Chondrocyte (in vitro differentiated cells): ENCODE measurements around the gene MLXIP. TPM values are rescaled to one million over a fixed set of nuclear protein-coding genes. Genes with fewer than 3 reads are reported as not detected.

Experiments
- DNase-seq: peaks from one replicate; pipeline ENCODE4 v3.0.0; 2021; ENCODE audit warnings: mixed read lengths, low spot score
- H3K27ac Mint-ChIP-seq: one replicate; pipeline ENCODE4 v1.8.0; 2021; ENCODE audit warnings: mild to moderate bottlenecking, moderate library complexity, mixed read lengths; ENCODE audit not compliant: unreplicated experiment
- H3K27me3 Mint-ChIP-seq: 2 replicates; pipeline ENCODE4 v1.8.0; 2021; ENCODE audit warnings: low read depth, mixed read lengths
- H3K36me3 Mint-ChIP-seq: 2 replicates; pipeline ENCODE4 v1.8.0; 2021; ENCODE audit warnings: low read depth, mixed read lengths
- H3K4me1 Mint-ChIP-seq: 2 replicates; pipeline ENCODE4 v1.8.0; 2021; ENCODE audit warnings: low read depth, mild to moderate bottlenecking, mixed read lengths
- H3K4me3 Mint-ChIP-seq: one replicate; pipeline ENCODE4 v1.8.0; 2021; ENCODE audit warnings: mild to moderate bottlenecking, moderate library complexity, mixed read lengths; ENCODE audit not compliant: unreplicated experiment
- H3K9me3 Mint-ChIP-seq: 2 replicates; pipeline ENCODE4 v1.8.0; 2021; ENCODE audit warnings: low read depth, mixed read lengths
- total RNA-seq: library from RNA; stranded (reverse); gene quantifications from 3 replicates; pipeline ENCODE4 v1.2.1, GENCODE V29; 2021
- TF ChIP-seq, protein P1 (sequence below): fragments of 200-600 bp; sonication (generic); IDR thresholded peaks from 2 replicates; pipeline ENCODE4 v1.5.0; 2021; ENCODE audit warnings: antibody characterized with exemption, mild to moderate bottlenecking, moderate library complexity

The MLXIP gene
- total RNA-seq, 1 donor from 2014 or later = 61.7 TPM

- H3K4me1 Mint-ChIP-seq = peaks cover 52% of the 10 kb centered on the region
- peak overlapping the region; percentile 91 for H3K27ac Mint-ChIP-seq
- no peaks in the 10 kb centered on the region for H3K9me3 Mint-ChIP-seq
- H3K27me3 Mint-ChIP-seq = no peaks in the 10 kb centered on the region
- no peak for DNase-seq
- H3K36me3 Mint-ChIP-seq = peaks cover 11% of the 10 kb centered on the region
- TF ChIP-seq, protein P1, sequence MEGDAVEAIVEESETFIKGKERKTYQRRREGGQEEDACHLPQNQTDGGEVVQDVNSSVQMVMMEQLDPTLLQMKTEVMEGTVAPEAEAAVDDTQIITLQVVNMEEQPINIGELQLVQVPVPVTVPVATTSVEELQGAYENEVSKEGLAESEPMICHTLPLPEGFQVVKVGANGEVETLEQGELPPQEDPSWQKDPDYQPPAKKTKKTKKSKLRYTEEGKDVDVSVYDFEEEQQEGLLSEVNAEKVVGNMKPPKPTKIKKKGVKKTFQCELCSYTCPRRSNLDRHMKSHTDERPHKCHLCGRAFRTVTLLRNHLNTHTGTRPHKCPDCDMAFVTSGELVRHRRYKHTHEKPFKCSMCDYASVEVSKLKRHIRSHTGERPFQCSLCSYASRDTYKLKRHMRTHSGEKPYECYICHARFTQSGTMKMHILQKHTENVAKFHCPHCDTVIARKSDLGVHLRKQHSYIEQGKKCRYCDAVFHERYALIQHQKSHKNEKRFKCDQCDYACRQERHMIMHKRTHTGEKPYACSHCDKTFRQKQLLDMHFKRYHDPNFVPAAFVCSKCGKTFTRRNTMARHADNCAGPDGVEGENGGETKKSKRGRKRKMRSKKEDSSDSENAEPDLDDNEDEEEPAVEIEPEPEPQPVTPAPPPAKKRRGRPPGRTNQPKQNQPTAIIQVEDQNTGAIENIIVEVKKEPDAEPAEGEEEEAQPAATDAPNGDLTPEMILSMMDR = no peak
- H3K4me3 Mint-ChIP-seq = peak overlapping the region; percentile 79
These were observed 2.6 kb downstream of the MLXIP start for GRCh38 chr12:122081083-122081696.

DNA sequence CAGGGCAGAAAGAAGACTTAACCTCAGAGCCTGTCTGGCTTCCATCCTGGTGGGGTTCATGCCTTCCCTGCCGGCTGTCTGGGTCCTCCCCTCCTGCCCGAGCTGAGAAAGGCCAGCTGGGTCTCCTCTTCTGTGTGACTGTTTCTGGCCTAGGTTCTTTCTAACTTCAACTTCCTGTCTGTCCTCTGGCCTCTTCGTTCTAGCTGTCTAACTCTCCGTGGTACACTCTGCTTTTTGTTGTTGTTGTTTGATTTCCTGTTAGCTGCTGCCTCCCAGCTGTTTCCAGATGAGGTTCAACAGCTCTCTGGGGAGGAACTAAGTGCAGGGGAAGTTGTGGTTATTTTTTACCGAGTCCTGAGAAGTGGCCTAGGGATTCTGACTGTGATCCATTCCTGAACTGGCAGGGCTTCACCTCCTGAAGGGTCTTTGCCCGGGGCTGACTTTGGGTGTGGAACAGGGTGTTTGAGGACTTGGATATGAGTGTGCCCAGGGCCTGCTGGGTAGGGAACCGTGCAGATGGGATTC, 3.2 kb downstream of the MLXIP start:
- TF ChIP-seq, protein P1 = peak; percentile 32
- H3K4me3 Mint-ChIP-seq = peak overlapping the region; percentile 79
- no peaks in the 10 kb centered on the region for H3K27me3 Mint-ChIP-seq
- no peaks in the 10 kb centered on the region for H3K9me3 Mint-ChIP-seq
- peak overlapping the region; percentile 91 for H3K27ac Mint-ChIP-seq
- H3K36me3 Mint-ChIP-seq = peaks cover 11% of the 10 kb centered on the region
- peak; percentile 41 for DNase-seq
- H3K4me1 Mint-ChIP-seq = peaks cover 52% of the 10 kb centered on the region

- peaks cover 59% of the 10 kb centered on the region for H3K4me1 Mint-ChIP-seq
- H3K9me3 Mint-ChIP-seq = no peaks in the 10 kb centered on the region
- H3K27ac Mint-ChIP-seq = peak overlapping the region; percentile 91
- peaks cover 13% of the 10 kb centered on the region for H3K36me3 Mint-ChIP-seq
- H3K4me3 Mint-ChIP-seq = no peak overlapping the region
- H3K27me3 Mint-ChIP-seq = no peaks in the 10 kb centered on the region
- TF ChIP-seq, protein P1 = no peak
- DNase-seq = no peak
These were observed 4.2 kb downstream of the MLXIP start for GRCh38 chr12:122082621-122083356.

DNA sequence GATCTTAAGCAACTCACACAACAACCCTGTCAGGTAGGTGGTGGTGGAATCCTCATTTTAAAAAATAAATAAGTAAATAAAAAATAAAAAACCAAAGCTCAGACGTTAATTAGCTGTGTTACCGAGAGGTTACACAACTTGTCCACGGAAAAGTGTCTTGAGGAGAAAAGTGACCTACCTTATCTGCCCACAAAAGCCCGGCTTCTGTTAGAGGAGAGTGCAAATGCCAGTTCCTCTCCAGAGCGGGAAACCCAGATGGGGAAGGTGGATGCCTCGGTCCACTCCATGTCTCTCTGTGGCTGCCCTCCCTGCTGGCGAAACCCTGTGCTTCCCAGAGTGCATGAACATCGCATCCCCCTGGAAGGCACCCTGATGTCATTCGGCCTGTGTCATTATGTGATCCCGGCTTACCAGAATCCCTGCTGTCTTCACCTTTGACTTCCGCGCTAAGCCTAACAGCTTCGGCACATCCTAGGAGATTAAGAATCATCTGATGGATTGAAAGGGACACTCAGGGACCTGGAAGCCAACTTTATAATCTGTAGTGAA, 6.4 kb downstream of the MLXIP start:
- Mint-ChIP-seq H3K27me3 (no peaks in the 10 kb centered on the region), H3K4me1 (peaks cover 60% of the 10 kb centered on the region), H3K36me3 (peaks cover 13% of the 10 kb centered on the region), H3K9me3 (no peaks in the 10 kb centered on the region), H3K4me3 (no peak overlapping the region), H3K27ac (peak overlapping the region; percentile 9)
- TF ChIP-seq, protein P1 = no peak
- DNase-seq = peak; percentile 33

DNA sequence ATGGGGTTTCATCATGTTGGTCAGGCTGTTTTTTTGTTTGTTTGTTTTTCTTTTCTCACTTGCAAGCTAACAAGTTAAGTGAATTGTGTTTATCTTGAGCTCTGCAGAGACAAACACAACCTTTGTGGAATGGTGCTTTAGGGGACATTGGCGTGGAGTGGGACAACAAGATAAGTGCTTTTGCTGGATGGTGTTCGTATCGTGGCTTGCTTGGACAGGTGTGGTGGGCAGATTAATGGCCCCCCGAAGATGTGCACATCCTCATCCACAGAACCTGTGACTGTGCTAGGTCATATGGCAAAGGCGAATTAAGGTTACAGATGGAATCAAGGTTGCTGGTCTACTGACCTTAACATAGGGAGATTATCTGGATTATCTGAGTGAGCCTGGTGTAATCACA, 7.0 kb downstream of the MLXIP start:
- Mint-ChIP-seq H3K36me3 (peaks cover 13% of the 10 kb centered on the region), H3K27me3 (no peaks in the 10 kb centered on the region), H3K9me3 (no peaks in the 10 kb centered on the region), H3K4me1 (peaks cover 53% of the 10 kb centered on the region), H3K27ac (no peak overlapping the region), H3K4me3 (no peak overlapping the region)
- DNase-seq = peak; percentile 13
- TF ChIP-seq, protein P1 = no peak
